Measurements from ENCODE around the gene CYFIP2.

Gene CYFIP2

GRCh38 chr5:157289164-157289819 is 23.4 kb downstream of the CYFIP2 start:
- no peak for DNase-seq

DNA sequence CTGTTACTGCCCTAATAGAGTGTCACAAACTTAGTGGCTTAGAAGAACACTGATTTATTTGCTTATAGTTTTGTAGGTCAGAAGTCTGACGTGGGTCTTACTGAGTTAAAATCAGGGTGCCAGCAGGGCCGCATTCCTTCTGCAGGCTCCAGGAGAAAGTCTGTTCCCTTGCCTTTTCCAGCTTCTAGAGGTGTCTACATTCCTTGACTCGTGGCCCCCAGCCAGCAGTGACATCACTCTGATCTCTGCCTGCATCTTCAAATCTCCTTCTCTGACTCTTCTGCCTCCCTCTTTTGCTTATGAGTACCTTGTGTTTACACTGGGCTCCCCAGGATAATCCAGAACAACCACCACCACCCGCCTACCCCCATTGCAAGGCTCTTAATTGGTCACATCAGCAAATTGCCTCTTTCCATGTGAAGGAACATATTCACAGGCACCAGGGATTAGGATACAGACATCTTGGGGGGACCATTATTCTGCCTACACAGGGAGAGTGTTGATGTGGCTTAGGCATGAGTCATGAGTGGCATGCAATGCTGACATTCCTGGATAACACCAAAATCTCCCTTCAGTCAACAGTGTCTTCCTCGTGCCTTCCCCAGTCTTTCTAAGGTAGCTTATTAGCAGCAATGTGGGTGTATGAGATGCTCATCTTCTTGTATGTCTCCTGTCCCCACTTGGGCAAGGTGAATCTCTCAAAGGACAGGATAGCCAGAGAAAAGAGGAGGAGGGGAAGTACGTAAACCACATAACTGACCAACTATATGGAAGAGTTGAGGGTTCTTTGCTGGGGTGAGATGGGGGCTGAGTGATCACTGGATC is 24.4 kb downstream of the CYFIP2 start:
- DNase-seq = no peak

DNA sequence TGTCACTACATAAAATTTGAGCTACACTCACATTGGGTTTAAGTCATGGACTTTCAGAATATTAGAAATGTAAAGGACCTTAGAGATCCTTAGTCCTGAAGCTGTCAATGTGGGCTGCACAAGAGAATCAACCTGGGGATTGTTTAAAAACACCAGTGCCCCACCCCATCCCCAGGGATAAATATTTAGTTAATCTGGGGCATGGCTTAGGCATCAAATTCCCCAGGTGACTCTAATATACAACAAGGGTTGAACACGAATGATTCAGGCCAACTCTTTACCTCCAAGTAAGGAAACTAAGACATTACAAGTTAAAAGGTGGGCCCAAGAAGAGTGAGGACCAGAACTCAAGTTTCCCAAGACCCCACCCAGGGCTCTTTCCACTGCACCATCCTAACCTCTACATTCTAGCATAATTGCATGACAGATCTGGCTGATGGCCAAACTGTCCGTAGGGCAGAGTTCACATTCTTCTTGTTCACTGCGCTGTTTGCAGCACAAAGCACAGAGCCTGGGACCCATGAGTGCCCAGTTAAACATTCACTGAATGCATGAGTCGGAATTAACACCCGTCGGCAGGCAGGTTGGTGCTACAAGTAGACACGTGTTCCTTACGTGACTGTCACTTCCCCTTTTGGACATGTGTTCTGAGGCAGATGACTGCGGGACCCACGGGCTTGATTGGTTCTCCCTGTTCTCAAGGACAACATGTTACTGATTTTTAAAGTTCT is 25.2 kb downstream of the CYFIP2 start:
- no peak for DNase-seq

- DNase-seq = no peak
Observed at GRCh38 chr5:157292599-157292998, 26.7 kb downstream of the CYFIP2 start.

DNA sequence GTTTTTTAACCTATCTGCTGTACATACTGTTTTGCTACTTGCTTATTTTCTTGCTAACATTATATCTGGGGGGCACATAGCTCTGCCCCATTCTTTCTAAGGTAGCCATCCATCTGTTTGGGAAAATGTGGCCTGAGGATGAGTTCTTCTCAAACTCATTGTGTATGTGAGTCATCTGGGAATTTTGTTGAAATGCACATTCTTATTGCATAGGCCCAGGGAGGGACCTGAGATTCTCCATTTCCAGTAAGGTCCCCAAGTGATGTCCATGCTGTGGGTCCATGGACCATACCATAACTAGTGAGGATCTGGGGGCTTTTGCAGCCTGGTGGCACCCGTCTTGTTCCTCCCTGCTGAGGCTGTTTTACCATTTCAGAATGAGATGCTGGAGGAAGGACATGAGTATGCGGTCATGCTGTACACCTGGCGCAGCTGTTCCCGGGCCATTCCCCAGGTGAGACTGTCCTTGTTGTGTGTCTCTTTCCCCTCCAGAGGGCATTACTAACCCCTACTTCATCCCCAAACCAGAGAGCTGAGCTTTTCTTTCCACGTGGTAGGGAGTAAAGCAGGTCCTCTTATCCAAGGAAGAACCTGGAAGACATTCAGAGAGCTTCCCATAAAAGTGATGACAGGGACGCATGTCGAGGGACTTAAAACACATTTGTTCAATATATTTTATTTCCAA is 28.6 kb downstream of the CYFIP2 start:
- no peak for DNase-seq

DNA sequence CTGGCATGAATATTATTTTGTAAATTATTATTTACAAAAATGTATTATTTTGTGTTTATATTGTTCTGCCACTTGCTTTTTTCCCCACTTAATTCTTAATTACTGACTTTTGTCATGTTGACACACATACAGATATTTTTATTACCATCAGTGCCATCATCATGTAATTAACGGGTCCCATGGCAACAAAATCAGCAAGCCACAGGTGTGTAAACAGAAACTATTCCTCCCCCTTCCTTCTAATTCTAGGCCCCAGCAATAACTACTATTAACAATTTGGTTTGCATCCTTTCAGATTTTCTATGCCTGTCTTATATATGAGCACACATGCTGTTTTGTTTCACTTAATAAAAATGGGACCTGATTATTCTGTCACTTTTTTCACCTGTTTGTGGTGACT is 29.3 kb downstream of the CYFIP2 start:
- DNase-seq = no peak

GRCh38 chr5:157300564-157300963 is 34.6 kb downstream of the CYFIP2 start:
- DNase-seq = no peak

- DNase-seq = no peak
Observed at GRCh38 chr5:157301066-157301465, 35.1 kb downstream of the CYFIP2 start.

- no peak for DNase-seq
Observed at GRCh38 chr5:157303023-157303422, 37.1 kb downstream of the CYFIP2 start.

- DNase-seq = no peak
Observed at GRCh38 chr5:157303667-157304327, 37.9 kb downstream of the CYFIP2 start.

- no peak for DNase-seq
Observed at GRCh38 chr5:157306081-157306480, 40.2 kb downstream of the CYFIP2 start.

- no peak for DNase-seq
Observed at GRCh38 chr5:157306692-157307471, 41.0 kb downstream of the CYFIP2 start.

GRCh38 chr5:157308836-157309465 is 43.0 kb downstream of the CYFIP2 start:
- no peak for DNase-seq

GRCh38 chr5:157309796-157310195 is 43.9 kb downstream of the CYFIP2 start:
- DNase-seq = no peak

GRCh38 chr5:157311595-157311994 is 45.7 kb downstream of the CYFIP2 start:
- DNase-seq = no peak

DNA sequence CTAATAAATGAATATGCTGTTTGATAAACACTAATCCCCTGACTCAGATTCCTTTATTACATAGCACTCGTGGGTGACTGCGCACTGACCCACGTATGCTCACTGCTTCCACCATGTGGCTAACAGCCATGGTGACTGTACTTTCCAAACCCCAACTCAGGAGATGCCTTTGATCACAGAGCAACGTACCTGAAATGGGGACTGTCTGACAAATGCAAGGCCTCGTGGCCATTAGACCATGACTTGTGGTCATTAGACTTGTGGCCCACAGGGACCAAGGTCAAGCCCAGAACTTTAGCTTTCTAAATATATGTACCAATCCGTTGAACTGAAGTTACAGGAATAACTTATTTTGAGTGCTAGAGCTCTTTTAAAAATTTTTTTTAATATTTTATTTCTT is 46.6 kb downstream of the CYFIP2 start:
- DNase-seq = no peak

DNA sequence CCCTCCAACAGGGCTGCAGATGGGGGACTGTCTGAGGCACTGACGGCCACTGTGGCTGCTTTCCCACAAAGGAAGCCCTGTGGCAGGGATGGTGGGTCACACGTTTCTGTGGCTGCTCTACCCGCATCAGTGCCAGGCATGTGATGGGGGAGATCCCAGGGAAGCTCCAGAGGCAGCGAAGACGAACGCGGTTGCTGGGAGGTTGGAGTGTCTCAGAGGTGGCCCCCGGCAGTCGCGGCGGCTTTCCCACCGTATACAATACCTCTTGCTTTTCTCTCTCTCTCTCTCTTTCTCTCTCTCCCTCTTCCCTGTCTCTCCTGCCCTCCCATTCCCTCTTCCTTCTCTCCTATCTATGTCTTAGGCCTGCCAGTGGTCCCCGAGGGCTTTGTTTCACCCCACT is 56.7 kb downstream of the CYFIP2 start:
- DNase-seq = no peak

- DNase-seq = no peak
Observed at GRCh38 chr5:157323107-157323706, 57.3 kb downstream of the CYFIP2 start.

DNA sequence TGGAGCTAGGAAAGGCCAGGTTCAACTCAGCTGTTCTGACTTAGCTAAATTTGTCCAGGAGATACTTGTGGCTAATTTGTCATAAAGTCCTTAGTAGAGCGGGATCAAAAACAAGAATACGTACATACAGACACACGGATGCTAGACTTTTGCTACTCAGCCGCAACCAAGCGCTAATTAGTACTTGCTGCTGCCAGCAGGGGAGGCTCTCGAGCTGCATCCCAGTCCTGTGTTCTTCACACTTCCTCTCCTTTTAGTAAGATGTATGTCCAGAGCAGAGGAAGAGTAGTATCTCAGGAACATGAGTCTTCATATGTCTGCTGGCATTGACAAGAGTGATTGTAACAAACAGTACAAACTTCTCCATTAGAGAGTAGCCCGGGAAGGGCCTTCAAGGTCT is 58.3 kb downstream of the CYFIP2 start:
- DNase-seq = no peak

GRCh38 chr5:157326440-157327005 is 60.6 kb downstream of the CYFIP2 start:
- no peak for DNase-seq

Measured in activated gamma-delta T cell (primary cell).